Measurements from ENCODE around the gene SLC1A2. TPM values are rescaled to one million over a fixed set of nuclear protein-coding genes. Genes with fewer than 3 reads are reported as not detected.

Gene SLC1A2
- total RNA-seq, 4 donors from 2014 or later = 0.84 to 2.1 (median 1.2) TPM

DNA sequence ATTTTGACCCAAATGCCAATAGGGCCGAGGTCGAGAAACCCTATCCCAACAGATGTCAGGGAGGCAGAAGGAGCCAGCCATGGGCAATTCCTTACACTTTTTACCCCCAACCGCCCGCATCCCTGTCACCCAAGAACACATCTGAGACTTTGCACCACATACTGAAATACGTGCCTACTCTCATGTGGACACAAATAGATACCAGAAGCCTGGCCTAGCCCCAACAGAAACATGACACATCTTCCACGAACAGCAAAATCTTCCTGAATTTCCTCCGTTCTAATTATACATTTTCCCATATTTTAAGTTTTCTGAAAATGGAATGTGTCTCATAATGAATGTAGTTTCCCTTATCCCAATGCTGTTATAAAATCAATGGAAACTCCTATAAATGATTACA is 64.7 kb downstream of the SLC1A2 start:
- no peak overlapping the region for H3K4me3 ChIP-seq (ENCODE audit: low read depth, poor library complexity, severe bottlenecking)
- intact Hi-C loops (cut with DNase I; ENCODE audit: low total_unique reads) = no loop called here
- 58 to 65% methylated on average over 7 of the region's 7 CpGs for WGBS, 2 donors
- no peak for DNase-seq (ENCODE audit: low spot score in 2 of 2)
- TF ChIP-seq POLR2A (IDR thresholded peaks at IDR 0.05) = no peak
- TF ChIP-seq, protein P1, sequence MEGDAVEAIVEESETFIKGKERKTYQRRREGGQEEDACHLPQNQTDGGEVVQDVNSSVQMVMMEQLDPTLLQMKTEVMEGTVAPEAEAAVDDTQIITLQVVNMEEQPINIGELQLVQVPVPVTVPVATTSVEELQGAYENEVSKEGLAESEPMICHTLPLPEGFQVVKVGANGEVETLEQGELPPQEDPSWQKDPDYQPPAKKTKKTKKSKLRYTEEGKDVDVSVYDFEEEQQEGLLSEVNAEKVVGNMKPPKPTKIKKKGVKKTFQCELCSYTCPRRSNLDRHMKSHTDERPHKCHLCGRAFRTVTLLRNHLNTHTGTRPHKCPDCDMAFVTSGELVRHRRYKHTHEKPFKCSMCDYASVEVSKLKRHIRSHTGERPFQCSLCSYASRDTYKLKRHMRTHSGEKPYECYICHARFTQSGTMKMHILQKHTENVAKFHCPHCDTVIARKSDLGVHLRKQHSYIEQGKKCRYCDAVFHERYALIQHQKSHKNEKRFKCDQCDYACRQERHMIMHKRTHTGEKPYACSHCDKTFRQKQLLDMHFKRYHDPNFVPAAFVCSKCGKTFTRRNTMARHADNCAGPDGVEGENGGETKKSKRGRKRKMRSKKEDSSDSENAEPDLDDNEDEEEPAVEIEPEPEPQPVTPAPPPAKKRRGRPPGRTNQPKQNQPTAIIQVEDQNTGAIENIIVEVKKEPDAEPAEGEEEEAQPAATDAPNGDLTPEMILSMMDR (IDR thresholded peaks at IDR 0.05) = no peak

DNA sequence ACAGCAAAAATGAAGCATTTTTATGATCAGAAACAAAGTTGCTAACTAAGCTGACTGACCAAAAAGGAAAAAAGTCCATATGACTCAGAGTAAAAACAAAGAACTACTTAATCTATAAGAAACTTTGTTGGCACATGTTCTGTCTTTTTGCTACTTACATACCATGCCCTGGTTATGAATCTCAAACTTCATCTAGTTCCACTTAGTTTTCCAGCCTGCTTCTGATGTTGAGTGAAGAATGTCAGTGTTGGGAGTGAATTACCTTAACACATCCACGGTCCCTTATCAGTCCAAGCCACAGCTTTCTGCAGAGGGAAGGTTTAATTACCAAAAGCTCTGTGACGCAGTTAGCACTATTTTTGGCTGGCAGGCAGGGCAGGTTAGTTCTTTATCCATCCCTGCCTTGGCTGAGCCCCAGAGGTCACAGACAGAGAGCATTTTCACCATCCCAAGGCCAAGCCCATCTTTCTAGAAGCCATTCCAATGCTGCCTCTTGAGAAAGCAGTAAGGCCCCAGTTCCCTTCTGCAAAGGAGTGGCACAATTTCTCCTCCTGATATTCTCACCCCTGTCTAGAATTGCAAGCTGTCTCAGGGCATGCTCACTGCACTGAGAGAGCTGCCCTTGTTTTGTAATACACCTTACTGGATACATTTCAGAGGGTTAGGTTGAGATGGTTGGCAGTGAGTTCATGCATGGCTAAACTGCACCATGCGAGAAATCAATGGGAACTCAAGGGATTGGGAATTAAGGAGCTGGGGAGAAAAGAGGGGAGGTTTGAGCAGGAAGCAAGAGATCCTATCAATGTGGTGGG is 67.1 kb downstream of the SLC1A2 start:
- H3K4me3 ChIP-seq (ENCODE audit: low read depth, poor library complexity, severe bottlenecking) = no peak overlapping the region
- DNase-seq (ENCODE audit: low spot score in 2 of 2) = no peak
- intact Hi-C loops (cut with DNase I; ENCODE audit: low total_unique reads) = no loop called here
- 58 to 68% methylated on average over 3 of the region's 3 CpGs for WGBS, 2 donors
- TF ChIP-seq, protein P1 (IDR thresholded peaks at IDR 0.05) = no peak
- TF ChIP-seq POLR2A (IDR thresholded peaks at IDR 0.05) = no peak

DNA sequence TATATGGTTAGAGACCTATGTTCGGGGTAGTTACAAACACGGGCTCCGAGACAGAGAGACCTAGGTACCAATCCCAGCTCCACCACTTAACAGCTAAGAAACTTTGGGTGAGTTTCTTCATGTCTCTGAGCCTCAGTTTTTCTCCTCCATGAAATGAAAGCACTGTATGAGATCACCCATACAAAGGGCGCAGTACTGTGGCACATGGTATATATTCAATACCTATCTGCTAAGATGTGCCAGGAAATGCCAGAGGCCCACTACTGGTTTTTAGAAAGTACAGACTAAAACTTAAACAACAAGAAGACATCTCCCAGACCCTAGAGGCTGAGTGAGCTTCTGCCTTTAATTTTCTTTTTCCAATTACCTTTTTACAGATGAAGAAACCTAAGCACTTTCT is 69.5 kb downstream of the SLC1A2 start:
- intact Hi-C loops (cut with DNase I; ENCODE audit: low total_unique reads) = no loop called here
- H3K4me3 ChIP-seq (ENCODE audit: low read depth, poor library complexity, severe bottlenecking) = no peak overlapping the region
- DNase-seq (ENCODE audit: low spot score in 2 of 2) = no peak
- TF ChIP-seq, protein P1 (IDR thresholded peaks at IDR 0.05) = no peak
- no peak for TF ChIP-seq POLR2A (IDR thresholded peaks at IDR 0.05)
- 98% methylated on average over 4 of the region's 4 CpGs for WGBS, 2 donors

DNA sequence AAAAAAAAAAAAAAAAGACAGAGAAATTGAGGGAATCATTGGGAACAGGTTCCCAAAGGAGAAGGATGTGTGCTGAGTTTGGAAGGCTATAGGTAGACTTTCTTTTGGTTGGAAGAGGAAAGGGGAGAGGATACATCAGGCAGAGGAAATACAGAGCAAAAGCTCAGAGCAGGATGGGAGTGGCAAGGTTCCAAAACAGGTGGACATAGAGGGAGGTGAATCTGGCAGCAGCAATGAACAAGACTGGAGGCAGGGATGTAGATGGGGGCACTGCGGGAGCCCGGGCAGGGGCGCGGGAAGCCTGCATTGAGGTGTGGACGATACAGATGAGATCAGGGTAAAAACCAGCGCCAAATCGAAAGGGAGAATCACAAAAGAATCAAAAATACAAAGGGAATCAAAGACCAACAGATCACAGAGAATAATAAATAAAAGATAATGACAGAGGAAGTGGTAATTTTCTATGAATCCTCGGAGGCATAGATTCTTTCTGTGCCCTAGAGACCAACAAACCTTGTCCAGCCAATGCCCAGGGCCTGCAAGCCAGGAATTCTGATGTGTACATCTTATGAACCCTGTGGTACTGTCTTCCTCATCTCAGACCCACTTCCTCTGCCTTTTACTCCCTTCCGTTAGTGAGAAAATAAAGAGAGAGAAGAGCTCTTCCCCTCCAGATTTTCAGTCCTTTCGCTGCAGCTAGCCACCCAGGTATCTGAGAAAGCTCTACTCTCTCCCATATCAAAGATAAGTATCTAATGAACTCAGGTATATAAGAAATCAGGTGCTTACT is 70.3 kb downstream of the SLC1A2 start:
- intact Hi-C loops (cut with DNase I; ENCODE audit: low total_unique reads) = no loop called here
- DNase-seq (ENCODE audit: low spot score in 2 of 2) = no peak
- no peak overlapping the region for H3K4me3 ChIP-seq (ENCODE audit: low read depth, poor library complexity, severe bottlenecking)
- WGBS, 2 donors = 81 to 87% methylated on average over 10 of the region's 10 CpGs
- no peak for TF ChIP-seq POLR2A (IDR thresholded peaks at IDR 0.05)
- TF ChIP-seq, protein P1 (IDR thresholded peaks at IDR 0.05) = no peak

DNA sequence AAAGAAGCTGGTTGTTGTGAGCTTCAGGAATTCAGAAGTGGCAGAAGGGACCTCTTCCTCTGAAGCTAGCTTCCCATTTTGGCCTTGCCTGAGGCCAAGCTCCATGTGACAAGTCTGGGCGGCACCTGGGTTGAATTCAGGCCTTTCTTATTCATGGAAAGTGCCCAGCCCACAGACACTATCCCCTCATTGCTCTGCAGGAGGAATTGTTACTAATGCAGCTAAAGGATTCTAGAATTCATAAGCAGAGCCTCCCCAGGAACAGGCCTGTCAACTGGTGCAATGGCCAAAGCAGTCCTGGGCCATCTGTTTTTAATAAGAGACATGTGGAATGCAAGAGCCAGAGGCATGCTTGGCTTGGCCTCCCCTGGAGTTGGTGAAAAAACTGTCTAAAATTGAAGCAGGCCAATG is 71.4 kb downstream of the SLC1A2 start:
- intact Hi-C loops (cut with DNase I; ENCODE audit: low total_unique reads) = no loop called here
- TF ChIP-seq, protein P1 (IDR thresholded peaks at IDR 0.05) = no peak
- TF ChIP-seq POLR2A (IDR thresholded peaks at IDR 0.05) = no peak
- DNase-seq (ENCODE audit: low spot score in 2 of 2) = peak in 1 of 2 donors; percentile 59
- 31 to 73% methylated on average over 1 of the region's 1 CpG for WGBS, 2 donors
- no peak overlapping the region for H3K4me3 ChIP-seq (ENCODE audit: low read depth, poor library complexity, severe bottlenecking)

Data from lower leg skin (tissue), 4 donors.